GM19468 (cell line): ENCODE results near the gene EXD2.
"Not testable (repeated sequence)": the region's sequence is repeated elsewhere in the genome, so short reads cannot be mapped to it uniquely, and the experiment has no call there.

Experiments
- ATAC-seq: cut with Tn5 transposase; IDR thresholded peaks from one replicate; pipeline ENCODE4 v1.9.1; 2021; ENCODE audit warnings: mild to moderate bottlenecking, moderate library complexity, moderate number of reproducible peaks; ENCODE audit not compliant: unreplicated experiment; ENCODE audit errors: extremely low read depth

The EXD2 gene, protein sequence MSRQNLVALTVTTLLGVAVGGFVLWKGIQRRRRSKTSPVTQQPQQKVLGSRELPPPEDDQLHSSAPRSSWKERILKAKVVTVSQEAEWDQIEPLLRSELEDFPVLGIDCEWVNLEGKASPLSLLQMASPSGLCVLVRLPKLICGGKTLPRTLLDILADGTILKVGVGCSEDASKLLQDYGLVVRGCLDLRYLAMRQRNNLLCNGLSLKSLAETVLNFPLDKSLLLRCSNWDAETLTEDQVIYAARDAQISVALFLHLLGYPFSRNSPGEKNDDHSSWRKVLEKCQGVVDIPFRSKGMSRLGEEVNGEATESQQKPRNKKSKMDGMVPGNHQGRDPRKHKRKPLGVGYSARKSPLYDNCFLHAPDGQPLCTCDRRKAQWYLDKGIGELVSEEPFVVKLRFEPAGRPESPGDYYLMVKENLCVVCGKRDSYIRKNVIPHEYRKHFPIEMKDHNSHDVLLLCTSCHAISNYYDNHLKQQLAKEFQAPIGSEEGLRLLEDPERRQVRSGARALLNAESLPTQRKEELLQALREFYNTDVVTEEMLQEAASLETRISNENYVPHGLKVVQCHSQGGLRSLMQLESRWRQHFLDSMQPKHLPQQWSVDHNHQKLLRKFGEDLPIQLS

DNA sequence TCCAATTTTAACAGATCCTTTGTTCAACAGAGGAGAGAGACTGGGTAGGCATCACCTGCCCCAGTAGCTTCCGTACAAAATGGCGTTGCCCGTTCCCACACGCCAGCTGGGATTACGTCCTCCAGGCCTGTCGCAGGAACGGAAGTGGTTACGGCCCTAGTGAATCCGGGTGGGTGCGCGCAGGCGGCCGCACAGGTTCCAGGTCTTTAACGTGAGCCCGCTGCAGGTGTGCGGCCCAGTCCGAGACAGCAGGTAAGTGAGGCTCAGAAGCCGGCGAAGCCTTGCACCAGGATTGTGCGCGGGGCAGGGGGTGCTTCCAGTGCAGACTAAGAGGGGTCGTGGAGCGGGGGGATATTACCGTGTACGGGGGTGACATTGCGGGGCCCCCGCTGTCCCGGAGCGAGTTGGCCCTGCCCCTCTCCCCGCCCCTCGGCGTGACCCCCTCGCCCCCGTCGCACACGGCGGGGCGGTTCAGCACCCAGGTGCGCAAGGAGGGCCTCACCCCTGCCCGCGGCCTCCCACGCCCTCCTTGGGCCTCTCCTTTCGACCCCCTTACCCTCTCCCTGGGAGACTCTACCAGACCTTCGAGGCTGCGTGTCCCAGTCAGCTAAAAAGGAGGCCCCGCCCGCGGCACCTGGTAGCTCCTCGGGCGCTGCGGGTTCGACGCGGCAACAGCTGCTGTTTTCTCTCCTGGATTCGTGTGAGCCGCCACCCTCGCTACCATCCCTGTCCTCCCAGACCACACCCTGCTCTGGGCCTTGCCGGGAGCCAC is at the start of gene EXD2:
TSS of gene EXD2 (plus strand) at position 159 of the 772 bp plus-strand sequence. CDS start 17,973 bp downstream, outside the sequence.
- peak; percentile 77 for ATAC-seq

- ATAC-seq: no peak
Measured at GRCh38 chr14:69141550-69141949, 49.7 kb upstream of the EXD2 start.

- no peak for ATAC-seq
Measured at GRCh38 chr14:69142101-69142500, 49.2 kb upstream of the EXD2 start.

DNA sequence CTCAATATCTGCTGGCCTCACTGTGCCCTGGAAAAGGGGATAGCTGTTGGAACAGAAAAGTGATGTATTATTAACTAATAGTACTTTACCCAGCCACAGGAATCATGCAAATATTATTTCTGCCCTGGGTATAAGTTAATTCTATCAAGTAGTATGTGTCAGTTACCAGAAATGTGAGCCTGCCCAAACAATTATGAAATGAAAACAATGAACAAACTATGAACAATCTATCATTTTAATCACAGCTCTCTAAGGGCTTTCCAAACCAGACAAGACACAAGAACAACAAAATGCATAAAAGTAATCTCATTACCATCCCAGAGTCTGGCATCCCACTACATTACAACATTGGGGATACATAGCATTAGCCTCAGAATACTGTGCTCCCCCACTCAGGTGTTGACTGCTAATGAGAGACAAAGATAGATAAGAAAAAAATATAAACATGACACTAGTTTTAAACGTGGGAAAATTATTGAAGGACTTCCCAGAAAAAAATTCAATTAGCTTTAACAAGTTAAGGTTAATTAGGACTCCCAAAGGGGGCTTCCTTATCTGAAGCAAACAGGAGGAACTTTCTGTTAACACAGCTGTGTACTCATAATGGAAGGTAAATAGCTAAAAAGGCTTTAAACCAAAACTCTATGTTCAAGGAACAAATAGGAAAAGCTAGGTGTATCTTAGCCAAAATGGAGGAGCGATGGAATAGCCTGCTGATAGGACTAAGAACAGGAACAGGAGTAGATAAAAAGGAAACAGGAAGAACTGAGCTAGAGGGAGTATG is 41.6 kb upstream of the EXD2 start:
- ATAC-seq: no peak

- ATAC-seq: no peak
Measured at GRCh38 chr14:69151458-69152180, 39.7 kb upstream of the EXD2 start.

DNA sequence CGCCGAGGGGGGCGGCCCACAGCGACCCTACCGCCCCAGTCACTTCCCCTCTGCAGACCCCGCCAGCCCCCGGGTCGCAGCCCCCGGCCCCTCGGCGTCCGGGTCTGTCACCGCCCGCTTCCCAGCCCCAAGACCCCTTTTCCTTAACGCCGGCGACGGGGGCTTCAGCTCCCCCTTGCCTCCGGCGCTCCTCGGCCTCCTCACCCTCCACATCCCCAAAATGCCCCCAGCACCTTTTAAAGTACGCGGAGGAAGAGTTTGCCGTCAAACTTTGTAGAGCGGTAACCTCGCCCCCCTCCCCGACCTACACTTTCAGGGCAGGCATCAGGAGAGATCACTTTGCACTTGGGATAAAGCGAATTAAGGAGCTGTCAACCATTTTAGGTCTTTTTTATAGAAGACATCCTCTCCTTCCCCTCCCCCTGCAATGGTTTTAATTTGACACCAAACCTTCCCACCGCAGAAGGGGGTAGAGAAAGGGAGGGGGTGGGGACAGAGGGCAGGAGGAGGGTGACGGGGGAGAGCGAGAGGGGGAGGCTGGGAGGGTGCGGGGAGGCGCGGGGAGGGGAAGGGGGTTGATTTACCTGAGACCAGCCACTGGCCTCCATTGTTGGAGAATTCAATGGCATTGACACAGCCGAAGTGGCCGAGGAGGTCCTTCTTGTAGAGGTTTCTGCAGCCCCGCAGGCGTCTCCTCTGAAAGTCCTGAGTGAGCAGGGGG is 39.0 kb upstream of the EXD2 start:
- no peak for ATAC-seq

DNA sequence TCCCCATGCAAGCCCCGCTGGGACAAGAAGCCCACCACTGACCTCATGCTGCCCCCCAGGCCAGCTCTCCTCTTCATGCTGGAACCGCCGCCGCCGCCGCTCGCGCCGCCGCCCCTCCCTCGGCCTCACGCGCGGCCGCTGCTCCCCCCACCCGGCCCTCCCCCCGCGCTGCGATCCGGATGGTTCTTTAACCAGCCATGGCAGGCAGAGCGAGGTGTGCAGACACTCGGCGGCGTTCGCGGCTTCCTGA is 38.5 kb upstream of the EXD2 start, which contains the start of gene DCAF5:
TSS of gene DCAF5 (minus strand) at position 218 of the 250 bp plus-strand sequence. CDS start at position 77, 141 bp downstream.
- ATAC-seq: no peak

DNA sequence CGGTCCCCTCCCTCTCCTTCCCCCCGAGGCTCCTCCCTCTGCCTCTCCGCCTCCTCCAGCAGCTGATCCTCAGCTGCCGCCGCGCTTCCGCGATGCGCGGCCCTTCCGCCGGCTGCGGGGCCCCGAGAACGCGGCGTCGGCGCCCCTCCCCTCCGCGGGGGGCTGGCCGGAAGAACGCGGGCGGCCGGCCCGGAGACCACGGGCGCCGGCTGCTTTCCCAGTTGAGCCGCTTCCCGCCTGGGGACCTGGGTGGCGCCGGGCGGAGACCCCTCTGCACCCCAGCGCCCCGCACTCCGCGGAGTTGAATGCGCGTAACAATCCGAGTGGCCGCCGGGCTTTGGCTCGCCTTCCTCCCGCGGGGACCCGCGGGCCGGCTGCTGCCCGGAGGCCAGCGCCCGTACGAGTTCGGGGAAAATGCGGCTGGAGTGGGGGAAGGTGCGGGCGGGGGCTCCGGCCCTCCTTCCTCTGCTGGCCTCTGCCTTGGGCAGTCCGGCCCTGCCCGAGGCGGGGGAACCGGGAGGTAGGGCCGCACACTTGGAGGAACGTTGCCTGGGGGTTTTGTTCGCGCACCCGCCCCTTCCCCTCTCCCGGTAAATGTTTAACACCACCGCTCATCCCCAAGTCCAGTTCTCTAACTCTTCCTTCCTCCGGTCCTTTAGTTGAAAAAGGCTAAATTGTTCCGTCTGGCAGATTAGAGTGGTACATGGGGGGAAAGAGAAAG is 38.0 kb upstream of the EXD2 start:
- peak; percentile 87 for ATAC-seq

DNA sequence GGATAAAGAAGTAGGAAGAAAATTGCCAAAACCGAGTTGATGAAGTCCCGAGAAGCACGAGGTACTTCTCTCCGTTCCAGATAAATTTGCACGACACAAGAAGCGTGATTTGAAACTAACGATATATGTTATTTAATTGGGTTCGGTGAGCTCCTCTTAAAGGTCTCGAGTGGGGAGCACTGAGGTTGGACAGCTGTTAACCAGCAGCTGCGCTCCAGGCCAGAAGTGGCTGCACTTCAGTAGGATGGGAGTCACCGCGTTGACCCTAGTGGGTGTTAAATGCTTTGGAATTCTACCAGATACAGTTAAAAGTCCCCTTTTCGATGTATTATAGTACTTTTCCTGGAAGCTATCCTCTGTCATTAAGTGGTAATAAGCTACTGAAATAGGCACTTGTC is 37.4 kb upstream of the EXD2 start:
- no peak for ATAC-seq

DNA sequence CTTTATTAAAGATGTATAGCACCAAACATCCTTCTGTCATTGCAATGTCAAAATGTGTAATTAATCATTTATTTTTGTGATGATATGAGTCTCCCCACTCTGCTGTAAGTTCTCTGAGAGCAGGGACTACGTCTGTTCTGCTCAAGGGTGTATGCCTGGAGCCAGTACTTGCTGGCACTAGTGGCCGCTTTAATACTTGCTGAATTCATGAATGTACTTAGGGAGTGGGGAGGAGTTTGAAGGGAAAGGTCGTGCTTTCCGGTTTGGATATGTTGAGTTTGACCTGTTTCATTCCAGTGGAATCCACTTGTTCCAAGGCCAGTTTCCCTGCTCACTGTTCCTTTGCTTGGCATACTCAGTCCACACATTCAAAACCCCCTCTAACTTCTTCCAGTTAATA is 36.5 kb upstream of the EXD2 start:
- ATAC-seq: no peak

DNA sequence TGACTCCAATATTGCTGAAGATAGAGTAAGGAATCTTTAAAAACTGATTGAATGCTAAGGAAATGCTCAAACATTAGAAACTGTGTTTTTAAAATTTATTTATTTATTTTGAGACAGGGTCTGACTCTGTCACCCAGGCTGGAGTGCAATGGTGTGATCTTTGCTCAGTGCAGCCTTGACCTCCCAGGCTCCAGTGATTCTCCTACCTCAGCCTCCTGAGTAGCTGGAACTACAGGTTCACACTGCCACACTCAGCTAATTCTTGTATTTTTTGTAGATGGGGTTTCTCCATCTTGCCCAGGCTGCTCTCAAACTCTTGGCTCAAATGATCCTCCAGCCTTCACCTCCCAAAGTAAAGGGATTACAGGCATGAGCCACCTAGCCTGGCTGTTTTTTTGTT is 35.1 kb upstream of the EXD2 start:
- ATAC-seq: no peak

- ATAC-seq: no peak
Measured at GRCh38 chr14:69161590-69161989, 29.7 kb upstream of the EXD2 start.

DNA sequence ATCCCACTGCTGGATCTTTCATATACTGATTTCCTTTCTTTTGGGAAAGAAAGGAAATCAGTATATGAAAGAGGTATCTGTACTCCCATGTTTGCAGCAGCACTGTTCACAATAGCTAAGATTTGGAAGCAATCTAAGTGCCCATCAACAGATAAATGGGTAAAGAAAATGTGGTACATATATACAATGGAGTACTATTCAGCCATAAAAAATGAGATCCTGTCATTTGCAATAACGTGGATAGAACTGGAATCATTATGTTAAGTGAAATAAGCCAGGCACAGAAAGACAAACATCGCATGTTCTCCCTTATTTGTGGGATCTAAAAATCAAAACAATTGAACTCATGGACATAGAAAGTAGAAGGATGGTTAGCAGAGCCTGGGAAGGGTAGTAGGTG is 25.5 kb upstream of the EXD2 start:
- not testable (repeated sequence) for ATAC-seq

GRCh38 chr14:69170839-69171238 is 20.5 kb upstream of the EXD2 start:
- ATAC-seq: no peak

DNA sequence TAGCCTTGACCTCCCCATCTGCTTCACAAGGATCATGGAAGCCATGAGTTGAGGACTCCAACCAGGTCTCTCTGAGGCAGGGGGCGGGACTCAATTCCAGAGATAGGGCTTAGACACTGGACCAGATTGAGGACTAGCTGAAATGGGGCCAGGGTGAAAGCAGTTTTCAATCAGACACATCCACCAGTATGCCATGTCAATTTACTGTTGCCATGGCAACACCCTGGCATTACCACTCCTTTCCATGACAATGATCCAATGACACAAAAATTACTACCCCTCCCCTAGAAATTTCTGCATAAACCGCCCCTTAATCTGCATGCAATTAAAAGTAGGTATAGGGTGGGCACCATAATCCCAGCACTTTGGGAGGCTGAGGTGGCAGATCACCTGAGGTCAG is 19.7 kb upstream of the EXD2 start:
- no peak for ATAC-seq

DNA sequence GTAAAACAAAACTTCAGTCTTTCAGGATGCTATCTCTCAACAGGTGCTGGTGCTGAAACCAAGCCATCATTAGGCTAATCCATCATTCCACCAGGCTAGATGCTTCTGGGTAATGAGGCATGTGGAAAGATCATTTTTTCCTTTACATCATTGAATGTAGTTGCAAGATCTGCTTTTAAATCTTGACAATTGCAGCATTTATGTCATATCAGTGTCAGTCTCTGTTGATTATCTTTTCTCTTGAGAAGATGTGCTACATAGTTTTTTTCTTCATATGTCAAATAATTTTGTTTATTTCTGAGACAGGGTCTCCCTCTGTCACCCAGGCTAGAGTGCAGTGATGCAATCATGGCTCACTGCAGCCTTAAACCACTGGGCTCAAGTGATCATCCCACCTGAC is 16.2 kb upstream of the EXD2 start:
- ATAC-seq: no peak

DNA sequence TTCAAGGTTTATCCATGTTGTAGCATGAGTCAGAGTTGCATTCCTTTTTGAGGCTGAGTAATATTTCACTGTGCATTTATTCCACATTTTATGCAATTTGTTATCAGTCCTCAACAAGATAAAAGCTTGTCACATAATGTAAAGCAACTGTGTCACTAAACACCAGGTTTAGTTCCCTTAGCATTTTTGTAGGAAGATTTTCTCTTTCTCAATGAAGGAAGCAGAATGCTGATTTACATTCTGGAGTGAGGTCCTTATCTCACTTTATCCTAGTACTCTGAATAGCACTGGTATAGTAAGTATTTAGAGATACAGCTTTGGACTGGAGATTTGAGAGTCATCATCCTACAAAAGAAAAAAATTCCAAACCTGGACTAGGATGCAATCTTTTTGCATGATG is 9.8 kb upstream of the EXD2 start:
- no peak for ATAC-seq

- not testable (repeated sequence) for ATAC-seq
Measured at GRCh38 chr14:69182580-69182979, 8.7 kb upstream of the EXD2 start.

GRCh38 chr14:69183735-69184134 is 7.6 kb upstream of the EXD2 start:
- no peak for ATAC-seq
